HEK293T (cell line): Measurements from ENCODE around the gene CCNDBP1.

Source experiments
- ARNT ChIP-seq: fragments of 450-650 bp; IDR thresholded peaks from 2 replicates; pipeline ENCODE4 v1.6.1; 2017; ENCODE audit warnings: mild to moderate bottlenecking
- BHLHE40 ChIP-seq: fragments of 450-650 bp; IDR thresholded peaks from 2 replicates; pipeline ENCODE4 v1.6.1; 2016; ENCODE audit warnings: mild to moderate bottlenecking, moderate library complexity, borderline replicate concordance
- ELF4 ChIP-seq: fragments of 450-650 bp; IDR thresholded peaks from 2 replicates; pipeline ENCODE4 v1.6.1; 2017; ENCODE audit warnings: antibody characterized with exemption
- FOXA1 ChIP-seq: fragments of 450-650 bp; IDR thresholded peaks from 2 replicates; pipeline ENCODE4 v1.6.1; 2016; ENCODE audit warnings: mild to moderate bottlenecking
- FOXM1 ChIP-seq: fragments of 450-650 bp; IDR thresholded peaks from 2 replicates; pipeline ENCODE4 v1.6.1; 2017; ENCODE audit warnings: mild to moderate bottlenecking, borderline replicate concordance
- HDGF ChIP-seq: fragments of 450-650 bp; IDR thresholded peaks from 2 replicates; pipeline ENCODE4 v1.6.1; 2017; ENCODE audit warnings: antibody characterized with exemption, borderline replicate concordance
- SP1 ChIP-seq: fragments of 450-650 bp; IDR thresholded peaks from 2 replicates; pipeline ENCODE4 v1.6.1; 2017
- SUZ12 ChIP-seq: fragments of 450-650 bp; IDR thresholded peaks from 2 replicates; pipeline ENCODE4 v1.6.1; 2016; ENCODE audit warnings: mild to moderate bottlenecking
- TARDBP ChIP-seq: fragments of 450-650 bp; IDR thresholded peaks from 2 replicates; pipeline ENCODE4 v1.6.1; 2016
- TF ChIP-seq, protein P1 (sequence below): fragments of 450-650 bp; IDR thresholded peaks from 2 replicates; pipeline ENCODE4 v1.6.1; 2016

DNA sequence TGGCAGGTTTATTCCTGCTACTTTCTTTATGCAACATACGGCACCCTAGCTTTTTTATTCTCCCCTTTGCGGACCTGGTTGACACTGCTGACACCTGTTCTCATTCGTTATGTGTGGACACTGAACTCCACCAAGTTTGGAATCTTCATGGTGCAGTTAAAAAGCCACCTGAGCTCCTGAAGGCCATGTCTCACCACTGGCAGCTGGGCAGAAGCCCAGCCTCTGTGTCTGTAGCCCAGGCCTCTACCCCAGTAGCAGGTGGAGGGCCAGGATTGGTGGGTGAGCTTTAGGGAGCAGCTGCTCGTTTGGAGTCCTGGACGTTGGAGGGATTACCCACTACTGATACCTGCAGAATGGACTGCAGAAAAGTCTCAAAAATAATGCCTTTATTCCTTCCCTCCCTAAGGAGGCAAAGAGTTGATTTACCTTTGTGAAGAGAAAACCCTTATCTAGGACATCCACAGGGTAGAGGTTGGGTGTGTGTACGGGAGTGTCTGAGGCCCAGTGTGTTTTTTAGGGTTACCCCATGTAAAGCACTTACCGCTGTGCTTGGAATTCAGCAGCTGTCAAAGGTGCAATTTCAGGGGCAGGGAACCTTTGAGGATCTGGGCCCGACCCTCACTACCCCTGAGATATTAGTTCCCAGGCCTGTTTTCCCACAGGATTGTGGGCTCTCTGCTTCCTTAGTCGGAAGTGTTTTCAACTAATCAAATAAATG, 637 bp upstream of the CCNDBP1 start:
- TF ChIP-seq SP1 = no peak
- no peak for TF ChIP-seq ELF4
- TF ChIP-seq, protein P1, sequence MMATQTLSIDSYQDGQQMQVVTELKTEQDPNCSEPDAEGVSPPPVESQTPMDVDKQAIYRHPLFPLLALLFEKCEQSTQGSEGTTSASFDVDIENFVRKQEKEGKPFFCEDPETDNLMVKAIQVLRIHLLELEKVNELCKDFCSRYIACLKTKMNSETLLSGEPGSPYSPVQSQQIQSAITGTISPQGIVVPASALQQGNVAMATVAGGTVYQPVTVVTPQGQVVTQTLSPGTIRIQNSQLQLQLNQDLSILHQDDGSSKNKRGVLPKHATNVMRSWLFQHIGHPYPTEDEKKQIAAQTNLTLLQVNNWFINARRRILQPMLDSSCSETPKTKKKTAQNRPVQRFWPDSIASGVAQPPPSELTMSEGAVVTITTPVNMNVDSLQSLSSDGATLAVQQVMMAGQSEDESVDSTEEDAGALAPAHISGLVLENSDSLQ = no peak
- no peak for TF ChIP-seq TARDBP
- TF ChIP-seq BHLHE40 = no peak
- TF ChIP-seq SUZ12 = no peak
- TF ChIP-seq HDGF = no peak
- no peak for TF ChIP-seq ARNT
- TF ChIP-seq FOXA1 = no peak
- no peak for TF ChIP-seq FOXM1
